Glutamatergic neuron (in vitro differentiated cells): ENCODE measurements around the gene POU1F1. TPM values are rescaled to one million over a fixed set of nuclear protein-coding genes. Genes with fewer than 3 reads are reported as not detected.

Experiments
- DNase-seq: peaks from one replicate; pipeline ENCODE4 v3.0.0; 2022
- H3K27ac Mint-ChIP-seq: one replicate; pipeline ENCODE4 v1.8.0; 2020; ENCODE audit warnings: mild to moderate bottlenecking, mixed read lengths, inconsistent platforms; ENCODE audit not compliant: unreplicated experiment
- H3K27me3 Mint-ChIP-seq: one replicate; pipeline ENCODE4 v1.8.0; 2020; ENCODE audit warnings: mild to moderate bottlenecking, moderate library complexity, mixed read lengths, inconsistent platforms; ENCODE audit not compliant: unreplicated experiment
- H3K36me3 Mint-ChIP-seq: one replicate; pipeline ENCODE4 v1.8.0; 2020; ENCODE audit warnings: mild to moderate bottlenecking, mixed read lengths, inconsistent platforms; ENCODE audit not compliant: unreplicated experiment
- H3K4me1 Mint-ChIP-seq: one replicate; pipeline ENCODE4 v1.8.0; 2020; ENCODE audit warnings: mild to moderate bottlenecking, low read depth, mixed read lengths, inconsistent platforms; ENCODE audit not compliant: unreplicated experiment
- H3K4me3 Mint-ChIP-seq: one replicate; pipeline ENCODE4 v1.8.0; 2020; ENCODE audit warnings: mild to moderate bottlenecking, mixed read lengths, inconsistent platforms; ENCODE audit not compliant: unreplicated experiment
- H3K9me3 Mint-ChIP-seq: one replicate; pipeline ENCODE4 v1.8.0; 2020; ENCODE audit warnings: mild to moderate bottlenecking, moderate library complexity, mixed read lengths, inconsistent platforms; ENCODE audit not compliant: unreplicated experiment
- long read RNA-seq: library from polyadenylated mRNA; unstranded; transcript quantifications from one replicate; pipeline ENCODE4 v2.0.0, GENCODE V29; 2020; ENCODE audit not compliant: unreplicated experiment
- total RNA-seq: library from RNA; stranded (reverse); fragmentation: NEBNext Ultra II Directional; extraction: Animal tissue kit (Norgen Biotek cat#: 25700); gene quantifications from one replicate; pipeline ENCODE4 v1.2.1, GENCODE V29; 2021; ENCODE audit not compliant: unreplicated experiment
- TF ChIP-seq, protein P1 (sequence below): fragments of 200-600 bp; sonication (generic); IDR thresholded peaks from one replicate; pipeline ENCODE4 v1.5.0; 2021; ENCODE audit not compliant: partially characterized antibody, unreplicated experiment

Gene POU1F1, protein sequence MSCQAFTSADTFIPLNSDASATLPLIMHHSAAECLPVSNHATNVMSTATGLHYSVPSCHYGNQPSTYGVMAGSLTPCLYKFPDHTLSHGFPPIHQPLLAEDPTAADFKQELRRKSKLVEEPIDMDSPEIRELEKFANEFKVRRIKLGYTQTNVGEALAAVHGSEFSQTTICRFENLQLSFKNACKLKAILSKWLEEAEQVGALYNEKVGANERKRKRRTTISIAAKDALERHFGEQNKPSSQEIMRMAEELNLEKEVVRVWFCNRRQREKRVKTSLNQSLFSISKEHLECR
- not detected for total RNA-seq
- long read RNA-seq, result 0 reads

DNA sequence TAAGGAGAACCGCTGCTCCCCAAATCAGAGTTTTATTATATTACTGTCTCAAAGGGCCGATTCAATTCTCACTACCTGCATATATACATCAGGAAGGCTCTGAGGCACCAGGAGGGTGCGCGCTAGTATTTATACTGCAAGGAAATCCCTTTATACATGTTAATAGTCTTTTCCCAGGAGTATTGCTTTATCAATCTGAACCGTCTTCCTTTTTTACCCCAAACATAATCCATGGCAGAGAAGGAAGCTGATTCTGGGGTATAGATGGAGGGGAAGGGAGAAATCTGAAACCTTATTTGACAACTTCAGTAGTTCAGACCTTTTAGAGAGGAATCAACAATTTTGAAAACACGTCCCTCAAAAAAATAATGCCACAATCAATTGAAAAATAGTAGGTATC lies at the start of gene POU1F1:
TSS of gene POU1F1 (minus strand) at position 101 of the 400 bp plus-strand sequence. CDS start 122 bp downstream, outside the sequence.
- Mint-ChIP-seq H3K4me3 (no peak within 1 kb of the TSS), H3K27me3 (no peaks in the 10 kb centered on the region), H3K27ac (no peak within 1 kb of the TSS), H3K36me3 (no peaks in the 10 kb centered on the region), H3K4me1 (peaks cover 6% of the 10 kb centered on the region), H3K9me3 (no peaks in the 10 kb centered on the region)
- TF ChIP-seq, protein P1, sequence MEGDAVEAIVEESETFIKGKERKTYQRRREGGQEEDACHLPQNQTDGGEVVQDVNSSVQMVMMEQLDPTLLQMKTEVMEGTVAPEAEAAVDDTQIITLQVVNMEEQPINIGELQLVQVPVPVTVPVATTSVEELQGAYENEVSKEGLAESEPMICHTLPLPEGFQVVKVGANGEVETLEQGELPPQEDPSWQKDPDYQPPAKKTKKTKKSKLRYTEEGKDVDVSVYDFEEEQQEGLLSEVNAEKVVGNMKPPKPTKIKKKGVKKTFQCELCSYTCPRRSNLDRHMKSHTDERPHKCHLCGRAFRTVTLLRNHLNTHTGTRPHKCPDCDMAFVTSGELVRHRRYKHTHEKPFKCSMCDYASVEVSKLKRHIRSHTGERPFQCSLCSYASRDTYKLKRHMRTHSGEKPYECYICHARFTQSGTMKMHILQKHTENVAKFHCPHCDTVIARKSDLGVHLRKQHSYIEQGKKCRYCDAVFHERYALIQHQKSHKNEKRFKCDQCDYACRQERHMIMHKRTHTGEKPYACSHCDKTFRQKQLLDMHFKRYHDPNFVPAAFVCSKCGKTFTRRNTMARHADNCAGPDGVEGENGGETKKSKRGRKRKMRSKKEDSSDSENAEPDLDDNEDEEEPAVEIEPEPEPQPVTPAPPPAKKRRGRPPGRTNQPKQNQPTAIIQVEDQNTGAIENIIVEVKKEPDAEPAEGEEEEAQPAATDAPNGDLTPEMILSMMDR, result no peak
- DNase-seq, result no peak

DNA sequence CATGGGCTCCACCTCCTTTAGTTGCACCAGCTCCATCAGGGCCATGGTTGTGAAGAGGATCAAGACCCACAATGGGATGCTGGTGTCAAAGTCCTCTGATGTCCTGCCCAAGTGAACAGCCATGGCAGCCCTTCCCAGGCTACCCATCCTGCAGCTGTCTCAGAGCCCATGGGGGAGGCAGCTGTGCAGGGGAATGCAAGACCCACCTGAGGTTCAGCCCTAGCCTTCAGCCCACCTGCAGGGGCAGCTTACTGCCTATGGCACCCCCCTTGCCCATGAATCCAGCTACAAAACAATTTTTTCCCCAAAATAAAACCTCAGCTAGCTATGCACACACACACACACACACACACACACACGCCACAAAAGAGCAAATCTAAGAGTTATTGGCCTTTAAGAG lies 48.2 kb upstream of the POU1F1 start:
- H3K27ac Mint-ChIP-seq, result no peak overlapping the region
- H3K36me3 Mint-ChIP-seq, result peaks cover 5% of the 10 kb centered on the region

DNA sequence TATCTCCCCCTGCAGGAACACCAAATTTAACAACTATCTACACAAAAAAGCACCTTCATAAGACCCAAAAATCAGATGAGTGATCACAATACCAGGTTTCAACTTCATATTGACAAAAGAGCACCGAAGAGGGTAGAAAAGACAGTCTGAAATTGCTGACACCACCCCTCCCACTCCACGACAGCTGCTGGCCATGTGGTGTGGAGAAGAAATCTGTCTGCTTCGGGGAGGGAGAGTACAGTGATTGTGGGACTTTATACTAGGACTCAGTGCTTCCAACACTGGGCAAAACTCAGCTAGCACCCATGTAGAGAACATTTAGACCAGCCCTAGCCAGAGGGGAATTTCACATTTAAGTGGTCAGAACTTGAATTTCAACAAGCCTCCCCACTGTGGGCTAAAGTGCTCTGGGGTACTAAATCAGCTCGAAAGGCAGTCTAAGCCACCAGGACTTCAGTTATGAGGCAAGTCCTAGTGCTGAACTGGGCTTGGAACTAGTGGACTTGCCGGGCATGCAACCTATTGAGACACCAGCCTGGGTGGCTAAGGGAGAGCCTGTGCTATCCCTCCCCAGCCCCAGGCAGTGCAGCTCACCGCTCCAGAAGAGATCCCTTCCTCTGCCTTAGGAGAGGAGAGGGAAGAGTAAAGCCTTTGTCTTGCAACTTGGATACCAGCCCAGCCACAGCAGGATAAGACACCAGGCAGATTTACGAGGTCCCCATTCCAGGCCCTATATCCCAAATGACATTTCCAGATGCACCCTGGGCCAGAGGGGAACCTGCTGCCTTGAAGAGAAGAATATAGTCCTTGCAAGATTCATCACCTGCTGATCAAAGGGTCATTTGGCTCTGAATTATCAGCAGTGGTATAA lies 44.6 kb upstream of the POU1F1 start:
- H3K36me3 Mint-ChIP-seq, result peaks cover 5% of the 10 kb centered on the region
- peaks cover 9% of the 10 kb centered on the region for H3K9me3 Mint-ChIP-seq
- H3K27ac Mint-ChIP-seq, result peak overlapping the region; percentile 80
- TF ChIP-seq, protein P1, result no peak
- H3K27me3 Mint-ChIP-seq, result peaks cover 4% of the 10 kb centered on the region
- DNase-seq, result peak; percentile 21
- H3K4me1 Mint-ChIP-seq, result peaks cover 8% of the 10 kb centered on the region
- H3K4me3 Mint-ChIP-seq, result no peak overlapping the region

More for the DNA sequence above, 48.2 kb upstream of the POU1F1 start:
- Mint-ChIP-seq H3K27me3 (peaks cover 4% of the 10 kb centered on the region), H3K4me1 (peaks cover 8% of the 10 kb centered on the region), H3K4me3 (no peak overlapping the region), H3K9me3 (peaks cover 9% of the 10 kb centered on the region)
- TF ChIP-seq, protein P1, result no peak
- no peak for DNase-seq

DNA sequence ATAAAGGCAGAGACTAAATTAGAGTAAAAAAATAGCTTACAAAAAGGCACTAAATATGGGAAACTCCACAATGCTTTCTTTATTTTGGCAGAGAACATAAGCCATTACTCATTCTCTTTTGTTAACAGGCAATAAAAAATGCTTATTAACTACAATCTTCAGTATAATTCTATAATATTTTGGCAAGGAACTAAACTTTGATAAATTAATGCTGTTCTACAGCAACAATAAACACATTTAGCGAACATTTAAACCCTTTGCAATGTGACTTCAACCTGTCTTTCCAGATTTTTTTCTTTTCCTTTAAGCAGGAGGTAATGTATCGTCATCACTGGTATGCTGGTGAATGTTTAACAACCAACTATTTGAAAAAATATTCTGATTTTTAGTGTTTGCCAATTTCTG lies 42.2 kb upstream of the POU1F1 start:
- TF ChIP-seq, protein P1, result no peak

DNA sequence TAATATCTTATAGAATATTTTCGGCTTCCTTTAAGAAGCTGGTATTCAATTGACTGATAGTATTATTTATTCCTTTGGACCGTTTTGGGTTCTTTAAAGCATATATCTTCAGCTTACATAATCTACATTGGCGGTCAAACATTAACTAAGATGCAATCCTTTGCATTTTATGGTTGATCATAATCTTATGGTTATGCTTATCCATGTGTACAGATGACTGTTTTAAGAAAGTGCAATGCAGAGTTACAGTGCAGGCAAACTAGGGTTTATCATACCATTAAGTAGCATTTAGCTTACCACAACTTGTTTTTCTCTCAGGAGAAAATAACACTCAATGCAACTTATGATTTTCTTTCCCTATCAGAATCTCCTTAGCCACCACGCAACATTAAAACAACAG lies 41.4 kb upstream of the POU1F1 start:
- Mint-ChIP-seq H3K27ac (no peak overlapping the region), H3K9me3 (peaks cover 3% of the 10 kb centered on the region)

More for the DNA sequence above, 42.2 kb upstream of the POU1F1 start:
- Mint-ChIP-seq H3K9me3 (peaks cover 6% of the 10 kb centered on the region), H3K27me3 (peaks cover 2% of the 10 kb centered on the region), H3K4me3 (no peak overlapping the region), H3K36me3 (peaks cover 5% of the 10 kb centered on the region), H3K4me1 (peaks cover 8% of the 10 kb centered on the region), H3K27ac (no peak overlapping the region)
- no peak for DNase-seq

More for the DNA sequence above, 41.4 kb upstream of the POU1F1 start:
- TF ChIP-seq, protein P1, result no peak
- H3K27me3 Mint-ChIP-seq, result peaks cover 2% of the 10 kb centered on the region
- peaks cover 2% of the 10 kb centered on the region for H3K36me3 Mint-ChIP-seq
- no peak overlapping the region for H3K4me3 Mint-ChIP-seq
- peaks cover 12% of the 10 kb centered on the region for H3K4me1 Mint-ChIP-seq
- DNase-seq, result no peak
